Measurements from ENCODE around the gene MTFR1L. TPM values are rescaled to one million over a fixed set of nuclear protein-coding genes. Genes with fewer than 3 reads are reported as not detected.

Gene MTFR1L
- total RNA-seq, 1 donor from 2014 or later = 46.3 TPM

- no peaks in the 10 kb centered on the region for H3K27me3 ChIP-seq (ENCODE audit: control insufficient read depth, insufficient read depth, low read length)
- no peak overlapping the region for H3K4me3 ChIP-seq (ENCODE audit: low read depth, low read length)
- no peaks in the 10 kb centered on the region for H3K36me3 ChIP-seq (ENCODE audit: control insufficient read depth, insufficient read depth, low read length)
- TF ChIP-seq CTCF (IDR thresholded peaks at IDR 0.05; ENCODE audit: insufficient read depth, low read length, poor library complexity, severe bottlenecking) = no peak
- DNase-seq (ENCODE audit: low read depth) = no peak
Measured at GRCh38 chr1:25807480-25808390, 12.0 kb upstream of the MTFR1L start.

- no peaks in the 10 kb centered on the region for H3K27me3 ChIP-seq (ENCODE audit: control insufficient read depth, insufficient read depth, low read length)
- H3K36me3 ChIP-seq (ENCODE audit: control insufficient read depth, insufficient read depth, low read length) = no peaks in the 10 kb centered on the region
- TF ChIP-seq CTCF (IDR thresholded peaks at IDR 0.05; ENCODE audit: insufficient read depth, low read length, poor library complexity, severe bottlenecking) = no peak
- H3K4me3 ChIP-seq (ENCODE audit: low read depth, low read length) = no peak overlapping the region
- DNase-seq (ENCODE audit: low read depth) = no peak
Measured at GRCh38 chr1:25808481-25809244, 11.1 kb upstream of the MTFR1L start.

GRCh38 chr1:25809283-25809926, 10.3 kb upstream of the MTFR1L start:
- H3K4me3 ChIP-seq (ENCODE audit: low read depth, low read length) = no peak overlapping the region
- H3K27me3 ChIP-seq (ENCODE audit: control insufficient read depth, insufficient read depth, low read length) = no peaks in the 10 kb centered on the region
- no peaks in the 10 kb centered on the region for H3K36me3 ChIP-seq (ENCODE audit: control insufficient read depth, insufficient read depth, low read length)
- TF ChIP-seq CTCF (IDR thresholded peaks at IDR 0.05; ENCODE audit: insufficient read depth, low read length, poor library complexity, severe bottlenecking) = no peak
- DNase-seq (ENCODE audit: low read depth) = no peak

GRCh38 chr1:25809929-25810328, 9.8 kb upstream of the MTFR1L start:
- no peak for TF ChIP-seq CTCF (IDR thresholded peaks at IDR 0.05; ENCODE audit: insufficient read depth, low read length, poor library complexity, severe bottlenecking)
- H3K27me3 ChIP-seq (ENCODE audit: control insufficient read depth, insufficient read depth, low read length) = no peaks in the 10 kb centered on the region
- no peak for DNase-seq (ENCODE audit: low read depth)
- no peak overlapping the region for H3K4me3 ChIP-seq (ENCODE audit: low read depth, low read length)
- H3K36me3 ChIP-seq (ENCODE audit: control insufficient read depth, insufficient read depth, low read length) = no peaks in the 10 kb centered on the region

GRCh38 chr1:25810341-25811299, 9.1 kb upstream of the MTFR1L start:
- no peaks in the 10 kb centered on the region for H3K36me3 ChIP-seq (ENCODE audit: control insufficient read depth, insufficient read depth, low read length)
- no peaks in the 10 kb centered on the region for H3K27me3 ChIP-seq (ENCODE audit: control insufficient read depth, insufficient read depth, low read length)
- DNase-seq (ENCODE audit: low read depth) = no peak
- peak; percentile 94 for TF ChIP-seq CTCF (IDR thresholded peaks at IDR 0.05; ENCODE audit: insufficient read depth, low read length, poor library complexity, severe bottlenecking)
- no peak overlapping the region for H3K4me3 ChIP-seq (ENCODE audit: low read depth, low read length)

All from kidney epithelial cell (primary cell).